Testis (tissue), 2 donors: Measurements from ENCODE around the gene PSORS1C1.

Experiments used
- POLR2A ChIP-seq: fragments of 450-650 bp; IDR thresholded peaks from one replicate; pipeline ENCODE4 v1.6.1; 2017; ENCODE audit warnings: antibody characterized with exemption, mild to moderate bottlenecking, moderate library complexity
- TF ChIP-seq, protein P1 (sequence below), 3 experiments: fragments of 450-650 bp in 2 of 3; fragments of 200-600 bp in 1 of 3; sonication (generic) in 1 of 3; IDR thresholded peaks; one replicate each; pipeline ENCODE4 v1.5.1; 2016 to 2019; ENCODE audit warnings: antibody characterized with exemption in 3 of 3, mild to moderate bottlenecking in 2 of 3, moderate library complexity in 1 of 3

DNA sequence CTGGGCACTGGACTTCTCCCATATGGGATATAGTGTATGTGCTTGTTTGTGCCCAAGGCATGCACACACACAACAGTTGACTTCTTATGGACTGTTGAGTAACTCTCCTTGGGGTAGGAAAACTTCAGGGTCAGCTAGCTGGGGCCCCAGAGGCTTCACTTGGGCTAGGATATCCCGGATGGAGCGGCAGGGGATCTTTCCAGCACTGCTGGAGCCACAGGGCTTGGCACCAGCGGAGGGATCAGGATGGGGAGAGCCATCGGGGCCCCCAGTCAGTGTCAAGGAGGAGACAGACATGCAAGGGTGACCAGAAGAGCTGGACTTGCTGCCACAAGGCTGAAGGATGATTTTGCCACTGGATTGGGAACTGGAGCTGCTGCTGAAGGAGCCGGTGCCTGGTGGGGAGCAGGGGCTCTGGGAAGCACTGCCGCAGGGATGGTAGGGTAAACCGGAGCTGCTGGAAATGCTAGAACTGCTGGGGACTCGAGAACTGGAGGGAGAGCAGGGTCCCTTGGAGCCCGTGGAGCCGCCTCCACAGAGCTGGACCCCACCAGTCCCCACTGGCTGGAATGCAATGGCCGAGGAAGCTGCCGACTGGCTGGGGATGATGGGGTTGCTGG is 1.5 kb downstream of the PSORS1C1 start:
- TF ChIP-seq, protein P1, sequence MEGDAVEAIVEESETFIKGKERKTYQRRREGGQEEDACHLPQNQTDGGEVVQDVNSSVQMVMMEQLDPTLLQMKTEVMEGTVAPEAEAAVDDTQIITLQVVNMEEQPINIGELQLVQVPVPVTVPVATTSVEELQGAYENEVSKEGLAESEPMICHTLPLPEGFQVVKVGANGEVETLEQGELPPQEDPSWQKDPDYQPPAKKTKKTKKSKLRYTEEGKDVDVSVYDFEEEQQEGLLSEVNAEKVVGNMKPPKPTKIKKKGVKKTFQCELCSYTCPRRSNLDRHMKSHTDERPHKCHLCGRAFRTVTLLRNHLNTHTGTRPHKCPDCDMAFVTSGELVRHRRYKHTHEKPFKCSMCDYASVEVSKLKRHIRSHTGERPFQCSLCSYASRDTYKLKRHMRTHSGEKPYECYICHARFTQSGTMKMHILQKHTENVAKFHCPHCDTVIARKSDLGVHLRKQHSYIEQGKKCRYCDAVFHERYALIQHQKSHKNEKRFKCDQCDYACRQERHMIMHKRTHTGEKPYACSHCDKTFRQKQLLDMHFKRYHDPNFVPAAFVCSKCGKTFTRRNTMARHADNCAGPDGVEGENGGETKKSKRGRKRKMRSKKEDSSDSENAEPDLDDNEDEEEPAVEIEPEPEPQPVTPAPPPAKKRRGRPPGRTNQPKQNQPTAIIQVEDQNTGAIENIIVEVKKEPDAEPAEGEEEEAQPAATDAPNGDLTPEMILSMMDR (IDR thresholded peaks at IDR 0.05) = no peak
- TF ChIP-seq POLR2A = no peak
